H1 (cell line): ENCODE measurements around the gene CDKN2B-AS1. TPM values are rescaled to one million over a fixed set of nuclear protein-coding genes. Genes with fewer than 3 reads are reported as not detected.

ENCODE experiments used
- CTCF ChIA-PET: fragments of 300-600 bp; sonication (Branson Sonifier 250); formaldehyde crosslinking; loops from one replicate; lab custom pipeline; 2021; ENCODE audit not compliant: partially characterized antibody; lab: Charles Lee
- POLR2A ChIA-PET: fragments of 300-600 bp; sonication (Branson Sonifier 250); formaldehyde crosslinking; loops from one replicate; lab custom pipeline; 2021; ENCODE audit warnings: inconsistent platforms; ENCODE audit not compliant: partially characterized antibody; lab: Charles Lee
- DNase-seq, 2 experiments: peaks; one replicate each; pipeline versions ENCODE4 v3.0.0 to v3.0.0-alpha.2; 2010 to 2022; ENCODE audit warnings: low spot score in 2 of 2, low read depth in 1 of 2, mixed read lengths in 1 of 2
- FAIRE-seq: peaks from 2 replicates; lab custom pipeline; 2011; peaks lifted over from hg19 to GRCh38; lab: Jason Lieb, UNC
- H2AFZ ChIP-seq: 2 replicates; pipeline ENCODE4 v1.8.1; 2012; ENCODE audit warnings: low read length, inconsistent platforms
- H2AK5ac ChIP-seq: 2 replicates; pipeline ENCODE4 v1.6.1; 2013; ENCODE audit warnings: low read depth, low read length
- H2BK120ac ChIP-seq: replicated peaks from 2 replicates; pipeline ENCODE3; 2013; ENCODE audit warnings: low read depth, low read length, inconsistent platforms
- H2BK12ac ChIP-seq: 2 replicates; pipeline ENCODE4 v1.6.1; 2013; ENCODE audit warnings: low read depth, low read length
- H2BK15ac ChIP-seq: 2 replicates; pipeline ENCODE4 v1.6.1; 2013; ENCODE audit warnings: low read length
- H2BK20ac ChIP-seq: 2 replicates; pipeline ENCODE4 v1.6.1; 2013; ENCODE audit warnings: low read length
- H2BK5ac ChIP-seq: 2 replicates; pipeline ENCODE4 v1.6.1; 2013; ENCODE audit warnings: low read depth, low read length
- H3K14ac ChIP-seq: 2 replicates; pipeline ENCODE4 v1.6.1; 2013; ENCODE audit warnings: inconsistent platforms; ENCODE audit not compliant: insufficient read length
- H3K18ac ChIP-seq: 2 replicates; pipeline ENCODE4 v1.6.1; 2013; ENCODE audit warnings: low read length; ENCODE audit errors: extremely low read depth
- H3K23ac ChIP-seq: 2 replicates; pipeline ENCODE4 v1.6.1; 2013; ENCODE audit warnings: inconsistent platforms; ENCODE audit not compliant: insufficient read length
- H3K23me2 ChIP-seq: 2 replicates; pipeline ENCODE4 v1.6.1; 2013; ENCODE audit warnings: low read depth, low read length
- H3K27ac ChIP-seq: 2 replicates; pipeline ENCODE4 v1.6.1; 2011; ENCODE audit warnings: low read depth, low read length, inconsistent platforms
- H3K27me3 ChIP-seq, 4 experiments: replicated peaks in 1 of 4; 1 replicate in 1 of 4; 2 replicates in 3 of 4; pipeline versions ENCODE4 v1.6.1 to v1.8.1; 2011 to 2013; ENCODE audit warnings: low read length in 3 of 4, mild to moderate bottlenecking in 3 of 4, inconsistent platforms in 2 of 4, mixed read lengths in 2 of 4, moderate library complexity in 1 of 4; ENCODE audit not compliant: control insufficient read depth in 3 of 4, insufficient read depth in 3 of 4; ENCODE audit errors: extremely low read depth in 1 of 4
- H3K36me3 ChIP-seq, 4 experiments: 2 replicates each; pipeline versions ENCODE4 v1.6.1 to v1.8.1; 2011 to 2013; ENCODE audit warnings: mild to moderate bottlenecking in 4 of 4, low read length in 3 of 4, moderate library complexity in 2 of 4, control low read depth in 1 of 4, inconsistent platforms in 1 of 4; ENCODE audit not compliant: insufficient read depth in 4 of 4, control insufficient read depth in 2 of 4
- H3K4ac ChIP-seq: replicated peaks from 2 replicates; pipeline ENCODE3; 2013; ENCODE audit warnings: low read length, low read depth, mixed read lengths, inconsistent platforms; ENCODE audit not compliant: insufficient read length
- H3K4me1 ChIP-seq, 4 experiments: replicated peaks in 1 of 4; 1 replicate in 1 of 4; 2 replicates in 3 of 4; pipeline versions ENCODE4 v1.6.1 to v1.8.1; 2011 to 2013; ENCODE audit warnings: low read length in 3 of 4, inconsistent platforms in 2 of 4, mixed read lengths in 1 of 4; ENCODE audit not compliant: insufficient read depth in 4 of 4, control insufficient read depth in 3 of 4
- H3K4me2 ChIP-seq, 2 experiments: 2 replicates each; pipeline versions ENCODE4 v1.6.1 to v1.8.1; 2011 to 2013; ENCODE audit warnings: low read depth in 2 of 2, low read length in 2 of 2, control low read depth in 1 of 2, inconsistent platforms in 1 of 2, mild to moderate bottlenecking in 1 of 2; ENCODE audit not compliant: insufficient read depth in 1 of 2
- H3K4me3 ChIP-seq, 4 experiments: fragments of 200-600, 300-600 bp in 1 of 4; sonication (generic), shearing (Covaris generic), sonication (Bioruptor Twin) in 1 of 4; 2 replicates each; pipeline versions ENCODE4 v1.5.1 to v1.8.1; 2011 to 2016; ENCODE audit warnings: low read length in 4 of 4, low read depth in 3 of 4, control low read depth in 2 of 4, inconsistent platforms in 2 of 4, mild to moderate bottlenecking in 2 of 4, mixed read lengths in 1 of 4, moderate library complexity in 1 of 4; ENCODE audit not compliant: insufficient read depth in 2 of 4; ENCODE audit errors: extremely low read depth in 1 of 4
- H3K56ac ChIP-seq: replicated peaks from 2 replicates; pipeline ENCODE3; 2013; ENCODE audit warnings: low read depth, mild to moderate bottlenecking, mixed read lengths, low read length, inconsistent platforms; ENCODE audit not compliant: insufficient read length
- H3K79me1 ChIP-seq: 2 replicates; pipeline ENCODE4 v1.6.1; 2013; ENCODE audit warnings: low read depth, low read length, control low read depth
- H3K79me2 ChIP-seq, 2 experiments: 2 replicates each; pipeline versions ENCODE4 v1.6.1 to v1.8.1; 2012 to 2013; ENCODE audit warnings: low read length in 2 of 2, mild to moderate bottlenecking in 2 of 2, inconsistent platforms in 1 of 2; ENCODE audit not compliant: insufficient read depth in 2 of 2, control insufficient read depth in 1 of 2
- H3K9ac ChIP-seq, 4 experiments: replicated peaks in 1 of 4; 1 replicate in 1 of 4; 2 replicates in 3 of 4; pipeline versions ENCODE4 v1.6.1 to v1.8.1; 2011 to 2013; ENCODE audit warnings: low read depth in 3 of 4, low read length in 3 of 4, control low read depth in 2 of 4, mild to moderate bottlenecking in 2 of 4, moderate library complexity in 2 of 4, inconsistent platforms in 1 of 4; ENCODE audit errors: extremely low read depth in 1 of 4
- H3K9me3 ChIP-seq, 2 experiments: 2 replicates each; pipeline versions ENCODE4 v1.6.1 to v1.8.1; 2012 to 2013; ENCODE audit warnings: mild to moderate bottlenecking in 2 of 2, moderate library complexity in 2 of 2, control low read depth in 1 of 2, inconsistent platforms in 1 of 2, low read depth in 1 of 2, low read length in 1 of 2, mixed read lengths in 1 of 2; ENCODE audit not compliant: insufficient read depth in 2 of 2
- H4K20me1 ChIP-seq, 2 experiments: replicated peaks in 1 of 2; 2 replicates each; pipeline versions ENCODE3 to v1.8.1; 2011 to 2013; ENCODE audit warnings: inconsistent platforms in 2 of 2, low read length in 2 of 2, mild to moderate bottlenecking in 1 of 2; ENCODE audit not compliant: insufficient read depth in 2 of 2, control insufficient read depth in 1 of 2
- H4K5ac ChIP-seq: 2 replicates; pipeline ENCODE4 v1.6.1; 2013; ENCODE audit warnings: low read length, low read depth, mixed read lengths, inconsistent platforms; ENCODE audit not compliant: insufficient read length
- H4K8ac ChIP-seq: 2 replicates; pipeline ENCODE4 v1.8.0; 2013; ENCODE audit warnings: mild to moderate bottlenecking, moderate library complexity, low read length, inconsistent platforms; ENCODE audit not compliant: insufficient read depth; ENCODE audit errors: extremely low read depth
- H4K91ac ChIP-seq: replicated peaks from 2 replicates; pipeline ENCODE3; 2013; ENCODE audit warnings: low read length, mixed read lengths, inconsistent platforms; ENCODE audit not compliant: insufficient read length
- ASH2L ChIP-seq: fragments of 200-600, 300-600 bp; sonication (generic); IDR thresholded peaks from one replicate; pipeline ENCODE4 v1.7.1; 2017; ENCODE audit warnings: low read length
- CBX8 ChIP-seq: fragments of 300-800, 300-1000 bp; sonication (generic); IDR thresholded peaks from 2 replicates; pipeline ENCODE4 v1.7.1; 2016; ENCODE audit warnings: low read depth, low read length, borderline replicate concordance
- EZH2 ChIP-seq: fragments of 200-600 bp; sonication (generic); IDR thresholded peaks from 2 replicates; pipeline ENCODE4 v1.7.1; 2012; ENCODE audit warnings: low read depth, mild to moderate bottlenecking, moderate library complexity, low read length, inconsistent platforms; ENCODE audit not compliant: severe bottlenecking
- NRF1 ChIP-seq: IDR thresholded peaks from 2 replicates; pipeline ENCODE4 v1.6.1; 2011; ENCODE audit warnings: mild to moderate bottlenecking, low read depth, low read length, improper control_type of control experiment
- RBBP5 ChIP-seq: IDR thresholded peaks from 2 replicates; pipeline ENCODE4 v1.7.1; 2012; ENCODE audit warnings: low read depth, mild to moderate bottlenecking, inconsistent platforms, low read length, moderate library complexity, borderline replicate concordance
- RNF2 ChIP-seq: fragments of 200-900, 300-1000 bp; sonication (generic); IDR thresholded peaks from 2 replicates; pipeline ENCODE4 v1.7.1; 2016; ENCODE audit warnings: borderline replicate concordance, low read depth, mild to moderate bottlenecking, antibody characterized with exemption, low read length; ENCODE audit not compliant: poor library complexity, severe bottlenecking; ENCODE audit errors: missing control alignments
- SIRT6 ChIP-seq: IDR thresholded peaks from one replicate; pipeline ENCODE4 v1.7.1; 2012; ENCODE audit warnings: low read length, inconsistent platforms
- SUZ12 ChIP-seq: fragments of 200-600 bp; sonication (generic); IDR thresholded peaks from 2 replicates; pipeline ENCODE4 v1.6.1; 2012; ENCODE audit warnings: mild to moderate bottlenecking, inconsistent platforms, low read length, moderate library complexity, mixed read lengths
- TEAD4 ChIP-seq: IDR thresholded peaks from 2 replicates; pipeline ENCODE4 v1.6.1; 2012; ENCODE audit warnings: low read depth, low read length, inconsistent platforms, mixed read lengths
- USF2 ChIP-seq: IDR thresholded peaks from 2 replicates; pipeline ENCODE4 v1.6.1; 2011; ENCODE audit warnings: low read length, improper control_type of control experiment
- YY1 ChIP-seq: IDR thresholded peaks from 2 replicates; pipeline ENCODE4 v1.6.1; 2011; ENCODE audit warnings: low read depth, mild to moderate bottlenecking, low read length
- WGBS, 2 experiments: shearing (Covaris generic) in 1 of 2; methylation state at CpG; one replicate each; pipeline versions ENCODE4 v1.1.6 to v1.1.7; 2013 to 2015; ENCODE audit warnings: low lambda C conversion rate in 2 of 2, mixed read lengths in 2 of 2, inconsistent platforms in 1 of 2, low coverage in 1 of 2, missing lambda C conversion rate in 1 of 2; ENCODE audit not compliant: insufficient replicate concordance in 2 of 2, insufficient coverage in 1 of 2, insufficient read length in 1 of 2; ENCODE audit errors: extremely low coverage in 1 of 2, missing lambda C conversion rate in 1 of 2; 5-methylcytosine and 5-hydroxymethylcytosine counted together
- polyA plus RNA-seq, 7 experiments: library from polyadenylated mRNA; depleted of rRNA in 3 of 7; stranded (reverse) in 5 of 7; unstranded in 2 of 7; fragments of >200 nt in 5 of 7; fragments of 200-250 nt in 2 of 7; gene quantifications; 1 replicate in 5 of 7; 2 replicates in 1 of 7; 4 replicates in 1 of 7; pipeline versions ENCODE4 v1.2.1 to v1.2.3, GENCODE V29; 2011 to 2013; ENCODE audit warnings: missing spikeins in 2 of 7, mixed read lengths in 2 of 7
- total RNA-seq: library from RNA; stranded (reverse); fragmentation: NEBNext Ultra II Directional; extraction: Animal tissue kit (Norgen Biotek cat#: 25700); gene quantifications from 2 replicates; pipeline ENCODE4 v1.2.1, GENCODE V29; 2021

The CDKN2B-AS1 gene
- total and polyA plus RNA-seq, 2 of the 8 experiments (the other 6 are each of a cell fraction or from before 2014, with no cell fraction given), result not detected

- WGBS, 2 experiments, result 31% methylated on average over 19 of the region's 19 CpGs; no CpG with 5 or more reads in 1 of the 2 experiments
- peaks cover 54 to 92% (median 72%) of the 10 kb centered on the region in 4 experiments for H3K27me3 ChIP-seq
- POLR2A ChIA-PET, result interaction anchor here (0.9 to 1.8 kb wide), 4 partner anchors 8 to 19 kb away, joined by 3 to 5 read pairs (median 4); partner anchors contain the start of gene CDKN2B-AS1
Observed at GRCh38 chr9:21976334-21976875, 18.2 kb upstream of the CDKN2B-AS1 start.

More at GRCh38 chr9:21976334-21976875, 18.2 kb upstream of the CDKN2B-AS1 start:
- no peak overlapping the region for H3K14ac ChIP-seq
- H3K56ac ChIP-seq, result no peak overlapping the region
- peaks cover 0 to 4% (median 1%) of the 10 kb centered on the region in 4 experiments; a peak in 3 of 7 replicates for H3K4me1 ChIP-seq
- no peaks in the 10 kb centered on the region for H3K79me1 ChIP-seq
- no peak overlapping the region for H3K4ac ChIP-seq
- FAIRE-seq, result no peak
- no peak overlapping the region for H4K8ac ChIP-seq
- TF ChIP-seq EZH2, result peak; percentile 73
- no peak for TF ChIP-seq USF2
- no peak for TF ChIP-seq RBBP5
- TF ChIP-seq NRF1, result no peak
- peak; percentile 84 for TF ChIP-seq SUZ12
- TF ChIP-seq TEAD4, result no peak
- TF ChIP-seq ASH2L, result no peak
- peak; percentile 97 for TF ChIP-seq RNF2
- TF ChIP-seq CBX8, result peak; percentile 96; the same call in 1 of the 2 replicates
- TF ChIP-seq YY1, result no peak
- TF ChIP-seq SIRT6, result no peak
- TF ChIP-seq, all 59 proteins: peak for 4
- Histone ChIP-seq H3K18ac (no peak overlapping the region), H3K4me2 (peak overlapping the region in 1 of 2 experiments; percentile 78; a peak in 1 of 4 replicates), H2BK15ac (no peak overlapping the region), H3K23ac (no peak overlapping the region), H4K5ac (no peak overlapping the region), H4K20me1 (peaks cover 2 to 7% of the 10 kb centered on the region in 2 experiments), H2BK20ac (no peak overlapping the region), H2AFZ (no peak overlapping the region), H3K9me3 (no peaks in the 10 kb centered on the region), H3K27ac (no peak overlapping the region), H3K4me3 (no peak overlapping the region), H3K79me2 (no peaks in the 10 kb centered on the region), H4K91ac (no peak overlapping the region), H2BK120ac (no peak overlapping the region), H2BK12ac (no peak overlapping the region), H2BK5ac (no peak overlapping the region), H3K9ac (no peak overlapping the region), H2AK5ac (no peak overlapping the region), H3K23me2 (peaks cover 8% of the 10 kb centered on the region; the same call in 1 of the 2 replicates), H3K36me3 (no peaks in the 10 kb centered on the region)
- no peak for DNase-seq
- CTCF ChIA-PET, result interaction anchor here (0.9 to 4.2 kb wide), 9 partner anchors 11 to 165 kb away, joined by 3 to 23 read pairs (median 3); partner anchors contain the start of gene CDKN2B
